MCF 10A (cell line): Measurements from ENCODE around the gene VCL. TPM values are rescaled to one million over a fixed set of nuclear protein-coding genes. Genes with fewer than 3 reads are reported as not detected.
A peak's percentile ranks its signal among the peaks of the same experiment; 100 is the strongest.

Source experiments
- BruUV-seq: library from RNA; stranded (reverse); fragments of 400-500 nt; replicated peaks from 2 replicates; lab custom pipeline; 2021; lab: Mats Ljungman, UMichigan
- CTCF ChIA-PET: fragments of 300-600 bp; sonication (Branson Sonifier 250); formaldehyde crosslinking; extraction: SDS; loops from one replicate; lab custom pipeline; 2021; ENCODE audit warnings: antibody characterized with exemption, inconsistent platforms; lab: Yijun Ruan, JAX
- POLR2A ChIA-PET: fragments of 300-600, 350-650 bp; sonication (Branson Sonifier 250); formaldehyde crosslinking; extraction: SDS; loops from one replicate; lab custom pipeline; 2020; ENCODE audit warnings: antibody characterized with exemption, inconsistent platforms; lab: Yijun Ruan, JAX
- DNase-seq: peaks from one replicate; pipeline ENCODE4 v3.0.0-alpha.2; 2018; ENCODE audit not compliant: unreplicated experiment
- H3K27ac Mint-ChIP-seq: one replicate; pipeline ENCODE4 v1.8.0; 2022; ENCODE audit warnings: mild to moderate bottlenecking, low read depth, mixed read lengths; ENCODE audit not compliant: unreplicated experiment
- H3K27me3 Mint-ChIP-seq: one replicate; pipeline ENCODE4 v1.8.0; 2022; ENCODE audit warnings: mixed read lengths; ENCODE audit not compliant: insufficient read depth, unreplicated experiment
- H3K36me3 Mint-ChIP-seq: one replicate; pipeline ENCODE4 v1.8.0; 2022; ENCODE audit warnings: mild to moderate bottlenecking, moderate library complexity, mixed read lengths; ENCODE audit not compliant: insufficient read depth, unreplicated experiment
- H3K4me1 Mint-ChIP-seq: one replicate; pipeline ENCODE4 v1.8.0; 2022; ENCODE audit warnings: mixed read lengths; ENCODE audit not compliant: insufficient read depth, unreplicated experiment
- H3K4me3 Mint-ChIP-seq: one replicate; pipeline ENCODE4 v1.8.0; 2022; ENCODE audit warnings: mild to moderate bottlenecking, moderate library complexity, mixed read lengths; ENCODE audit not compliant: unreplicated experiment
- H3K9me3 Mint-ChIP-seq: one replicate; pipeline ENCODE4 v1.8.0; 2022; ENCODE audit warnings: mixed read lengths; ENCODE audit not compliant: unreplicated experiment
- intact Hi-C: fragments of 100-400 bp; cut with micrococcal nuclease; formaldehyde crosslinking; loops from 2 replicates; pipeline ENCODE4 v1.14.1; 2022
- total RNA-seq: library from RNA; stranded (reverse); gene quantifications from 2 replicates; pipeline ENCODE4 v1.2.3, GENCODE V29; 2022
- TF ChIP-seq, protein P1 (sequence below): fragments of 200-600 bp; IDR thresholded peaks from one replicate; pipeline ENCODE4 v1.8.0; 2022; ENCODE audit warnings: antibody characterized with exemption, mild to moderate bottlenecking; ENCODE audit not compliant: unreplicated experiment

VCL gene
- total RNA-seq, 1 experiment from 2014 or later: 90.2 TPM

DNA sequence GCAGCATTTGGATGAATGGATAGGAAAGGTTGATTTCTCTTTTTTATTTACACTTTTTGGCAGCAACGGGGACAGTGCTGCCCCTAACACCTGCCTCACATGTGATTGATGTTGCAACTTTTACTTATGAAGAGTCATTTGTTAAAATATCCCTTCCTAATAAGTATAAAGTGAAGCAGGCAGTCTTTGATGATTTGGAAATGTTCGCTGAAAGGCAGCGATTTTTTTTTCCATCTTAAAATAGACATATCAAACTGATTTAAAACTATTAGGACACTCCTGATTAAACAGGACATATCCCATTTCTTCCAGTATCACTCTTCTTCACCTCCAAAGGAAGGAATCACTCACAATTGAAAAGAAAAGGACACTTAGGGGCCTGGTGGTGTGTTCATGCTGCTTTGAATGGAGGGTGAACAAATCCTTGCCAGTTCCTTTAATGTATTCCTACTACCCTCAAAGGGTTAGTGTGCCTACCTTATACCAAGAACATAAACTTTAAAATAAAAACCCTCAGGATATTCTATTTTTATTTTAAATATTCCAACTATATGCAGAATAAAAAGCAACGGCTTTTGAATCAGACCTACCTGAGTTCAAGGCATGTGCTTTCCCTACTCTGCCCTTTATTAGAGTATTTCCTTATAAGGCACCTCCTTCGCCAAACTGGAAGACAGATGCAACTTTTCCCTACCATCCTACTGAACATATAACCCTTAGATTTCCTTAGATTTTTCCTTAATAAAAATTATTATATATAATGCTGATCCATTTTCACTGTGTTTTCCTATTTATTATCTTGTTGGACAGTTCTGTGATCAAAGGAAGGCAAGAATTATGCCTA is 154.2 kb downstream of the VCL start:
- intact Hi-C loops: loop anchor here (1.0 kb wide), 3 partner anchors 24 to 82 kb away; no protein-coding TSS in a partner anchor
- no peak overlapping the region for H3K27ac Mint-ChIP-seq

DNA sequence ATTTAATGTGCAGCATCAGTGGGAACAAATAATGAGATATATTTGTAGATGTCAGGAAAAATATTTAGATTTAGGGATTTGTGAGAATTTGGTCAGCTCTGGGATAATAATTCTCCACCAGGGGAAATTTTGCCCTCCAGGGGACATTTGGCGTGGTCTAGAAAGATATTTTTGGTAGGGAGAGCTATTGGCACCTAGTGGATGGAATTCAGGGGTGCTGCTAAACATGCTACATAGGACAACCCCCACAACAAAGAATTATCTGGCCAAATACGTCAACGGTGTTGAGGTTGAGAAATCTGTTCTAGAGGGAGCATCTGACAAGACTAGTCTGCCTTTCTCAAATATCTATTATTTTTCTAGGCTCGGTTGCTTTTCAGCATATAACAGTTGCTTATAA is 155.2 kb downstream of the VCL start:
- no TSS peak for BruUV-seq
- intact Hi-C loops: loop anchor here (1.0 kb wide), 1 partner anchor 37 kb away; no protein-coding TSS in a partner anchor
- Mint-ChIP-seq H3K4me1 (peaks cover 27% of the 10 kb centered on the region), H3K27me3 (no peaks in the 10 kb centered on the region), H3K27ac (no peak overlapping the region), H3K36me3 (peaks cover 18% of the 10 kb centered on the region), H3K9me3 (no peaks in the 10 kb centered on the region), H3K4me3 (no peak overlapping the region)
- TF ChIP-seq, protein P1, sequence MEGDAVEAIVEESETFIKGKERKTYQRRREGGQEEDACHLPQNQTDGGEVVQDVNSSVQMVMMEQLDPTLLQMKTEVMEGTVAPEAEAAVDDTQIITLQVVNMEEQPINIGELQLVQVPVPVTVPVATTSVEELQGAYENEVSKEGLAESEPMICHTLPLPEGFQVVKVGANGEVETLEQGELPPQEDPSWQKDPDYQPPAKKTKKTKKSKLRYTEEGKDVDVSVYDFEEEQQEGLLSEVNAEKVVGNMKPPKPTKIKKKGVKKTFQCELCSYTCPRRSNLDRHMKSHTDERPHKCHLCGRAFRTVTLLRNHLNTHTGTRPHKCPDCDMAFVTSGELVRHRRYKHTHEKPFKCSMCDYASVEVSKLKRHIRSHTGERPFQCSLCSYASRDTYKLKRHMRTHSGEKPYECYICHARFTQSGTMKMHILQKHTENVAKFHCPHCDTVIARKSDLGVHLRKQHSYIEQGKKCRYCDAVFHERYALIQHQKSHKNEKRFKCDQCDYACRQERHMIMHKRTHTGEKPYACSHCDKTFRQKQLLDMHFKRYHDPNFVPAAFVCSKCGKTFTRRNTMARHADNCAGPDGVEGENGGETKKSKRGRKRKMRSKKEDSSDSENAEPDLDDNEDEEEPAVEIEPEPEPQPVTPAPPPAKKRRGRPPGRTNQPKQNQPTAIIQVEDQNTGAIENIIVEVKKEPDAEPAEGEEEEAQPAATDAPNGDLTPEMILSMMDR: peak; percentile 66
- DNase-seq: peak; percentile 81
- CTCF ChIA-PET: interaction anchor here (1.1 to 2.2 kb wide), 8 partner anchors 8 to 79 kb away, joined by 4 to 9 read pairs (median 4); no protein-coding TSS in a partner anchor
- POLR2A ChIA-PET: interaction anchor here (0.6 to 7.0 kb wide), 24 partner anchors 9 to 1052 kb away, joined by 3 to 91 read pairs (median 4); no protein-coding TSS in a partner anchor

More for the DNA sequence above, 154.2 kb downstream of the VCL start:
- H3K9me3 Mint-ChIP-seq: no peaks in the 10 kb centered on the region
- peak; percentile 22 for DNase-seq
- ChIA-PET CTCF (interaction anchor here (0.6 to 2.2 kb wide), 10 partner anchors 7 to 1110 kb away, joined by 4 to 9 read pairs (median 4); no protein-coding TSS in a partner anchor), POLR2A (interaction anchor here (0.6 to 7.0 kb wide), 30 partner anchors 14 to 1059 kb away, joined by 3 to 91 read pairs (median 7); partner anchors contain the start of gene VDAC2)
- TSS peak; percentile 38 for BruUV-seq
- H3K4me3 Mint-ChIP-seq: no peak overlapping the region
- no peaks in the 10 kb centered on the region for H3K27me3 Mint-ChIP-seq
- peaks cover 30% of the 10 kb centered on the region for H3K4me1 Mint-ChIP-seq
- H3K36me3 Mint-ChIP-seq: peaks cover 23% of the 10 kb centered on the region
- TF ChIP-seq, protein P1: no peak

DNA sequence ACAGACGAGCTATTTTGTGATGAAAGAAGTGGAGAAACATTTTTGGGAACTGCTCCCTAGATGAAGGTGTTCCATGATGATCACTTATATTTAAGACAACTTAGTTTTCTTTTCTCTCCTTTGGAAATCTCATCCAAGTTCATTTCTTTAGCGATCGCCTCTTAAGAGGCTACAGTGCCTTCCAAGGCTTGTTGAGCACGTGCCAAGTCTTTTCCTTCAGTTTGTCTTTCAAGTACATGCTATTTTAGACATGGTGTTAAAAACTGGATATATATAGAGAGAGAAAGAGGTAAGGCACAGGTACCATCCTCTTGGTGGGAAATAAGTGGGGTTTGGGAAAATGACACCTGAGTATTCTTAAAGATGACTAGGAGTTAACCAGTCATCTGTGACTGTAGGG is 155.8 kb downstream of the VCL start:
- CTCF ChIA-PET: interaction anchor here (0.6 to 2.2 kb wide), 8 partner anchors 9 to 59 kb away, joined by 4 to 9 read pairs (median 4); no protein-coding TSS in a partner anchor
- intact Hi-C loops: loop anchor here (1.0 kb wide), 1 partner anchor 37 kb away; no protein-coding TSS in a partner anchor
- Mint-ChIP-seq H3K27me3 (no peaks in the 10 kb centered on the region), H3K9me3 (no peaks in the 10 kb centered on the region), H3K4me3 (no peak overlapping the region), H3K4me1 (peaks cover 26% of the 10 kb centered on the region), H3K27ac (no peak overlapping the region), H3K36me3 (peaks cover 16% of the 10 kb centered on the region)
- POLR2A ChIA-PET: interaction anchor here (0.6 to 7.0 kb wide), 17 partner anchors 8 to 381 kb away, joined by 3 to 91 read pairs (median 4); no protein-coding TSS in a partner anchor
- no peak for DNase-seq
- TF ChIP-seq, protein P1: no peak
- BruUV-seq: no TSS peak

DNA sequence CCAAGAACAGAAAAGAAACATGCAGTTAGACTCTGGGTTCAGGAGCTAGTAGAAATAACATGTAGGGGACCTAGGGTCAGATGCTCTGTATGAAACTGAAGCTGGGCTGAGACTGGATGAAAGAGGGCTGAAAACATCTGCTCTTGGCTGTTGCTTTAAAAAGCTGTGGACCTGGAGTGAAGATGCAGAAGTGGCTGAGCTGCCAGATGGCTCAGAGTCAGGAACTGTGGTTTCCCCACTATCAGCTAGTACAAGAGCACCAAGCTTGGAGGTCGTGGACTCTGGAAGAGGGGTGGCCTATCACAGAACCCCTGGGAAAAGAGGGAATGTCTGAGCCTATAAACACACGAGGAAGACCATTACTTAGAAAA is 159.0 kb downstream of the VCL start:
- Mint-ChIP-seq H3K4me3 (no peak overlapping the region), H3K36me3 (peaks cover 17% of the 10 kb centered on the region), H3K4me1 (peaks cover 26% of the 10 kb centered on the region), H3K27ac (peak overlapping the region; percentile 15), H3K27me3 (no peaks in the 10 kb centered on the region), H3K9me3 (no peaks in the 10 kb centered on the region)
- DNase-seq: no peak
- intact Hi-C loops: no loop called here
- POLR2A ChIA-PET: interaction anchor here (1.2 to 7.0 kb wide), 5 partner anchors 8 to 32 kb away, joined by 3 to 91 read pairs (median 5); no protein-coding TSS in a partner anchor
- CTCF ChIA-PET: interaction anchor here (0.6 to 1.4 kb wide), 6 partner anchors 9 to 1081 kb away, joined by 3 to 6 read pairs (median 4); no protein-coding TSS in a partner anchor
- no TSS peak for BruUV-seq
- TF ChIP-seq, protein P1: no peak
